Smooth muscle cell (in vitro differentiated cells): ENCODE measurements around the gene NFIB. TPM values are rescaled to one million over a fixed set of nuclear protein-coding genes. Genes with fewer than 3 reads are reported as not detected.

Source experiments
- DNase-seq: peaks from one replicate; lab custom pipeline; 2025; ENCODE audit not compliant: unreplicated experiment; lab: John Stamatoyannopoulos, UW
- H2AFZ ChIP-seq: fragments of 200-600 bp; sonication (generic); 2 replicates; pipeline ENCODE4 v1.6.0; 2016; ENCODE audit warnings: antibody characterized with exemption, low read depth, mild to moderate bottlenecking
- H3F3A ChIP-seq: fragments of 200-600 bp; sonication (generic); 2 replicates; pipeline ENCODE4 v1.6.0; 2017; ENCODE audit warnings: antibody characterized with exemption, low read depth
- H3K27ac ChIP-seq: fragments of 200-600 bp; sonication (generic); 2 replicates; pipeline ENCODE4 v1.5.1; 2016; ENCODE audit warnings: low read depth, mild to moderate bottlenecking
- H3K27me3 ChIP-seq: fragments of 200-600 bp; sonication (generic); 2 replicates; pipeline ENCODE4 v1.6.1; 2016; ENCODE audit warnings: low read depth, mild to moderate bottlenecking
- H3K36me3 ChIP-seq: fragments of 200-600 bp; sonication (generic); 2 replicates; pipeline ENCODE4 v1.5.1; 2016; ENCODE audit warnings: low read depth
- H3K4me1 ChIP-seq: fragments of 200-600 bp; sonication (generic); 2 replicates; pipeline ENCODE4 v1.5.1; 2016; ENCODE audit warnings: low read depth
- H3K4me2 ChIP-seq: fragments of 200-600 bp; sonication (generic); 2 replicates; pipeline ENCODE4 v1.6.0; 2016; ENCODE audit warnings: mild to moderate bottlenecking
- H3K4me3 ChIP-seq: fragments of 200-600 bp; sonication (generic); 2 replicates; pipeline ENCODE4 v1.5.1; 2016; ENCODE audit warnings: mild to moderate bottlenecking
- H3K79me2 ChIP-seq: fragments of 200-600 bp; sonication (generic); 2 replicates; pipeline ENCODE4 v1.6.0; 2016; ENCODE audit warnings: low read depth, mild to moderate bottlenecking
- H3K9ac ChIP-seq: fragments of 200-600 bp; sonication (generic); 2 replicates; pipeline ENCODE4 v1.6.0; 2016; ENCODE audit warnings: low read depth
- H3K9me3 ChIP-seq: fragments of 200-600 bp; sonication (generic); replicated peaks from 2 replicates; pipeline ENCODE4 v1.5.1; 2016; ENCODE audit warnings: low read depth
- H4K20me1 ChIP-seq: fragments of 200-600 bp; sonication (generic); 2 replicates; pipeline ENCODE4 v1.6.0; 2016; ENCODE audit warnings: low read depth
- WGBS: methylation state at CpG from one replicate; pipeline ENCODE4 v1.1.7; 2016; ENCODE audit warnings: low lambda C conversion rate; 5-methylcytosine and 5-hydroxymethylcytosine counted together
- polyA plus RNA-seq: library from polyadenylated mRNA; unstranded; fragments of >200 nt; fragmentation: Nextera tagmentation; extraction: Ambion mirVana; gene quantifications from 2 replicates; pipeline ENCODE4 v1.2.1, GENCODE V29; 2016
- total RNA-seq: library from RNA; depleted of rRNA; stranded (reverse); fragments of >200 nt; gene quantifications from 2 replicates; pipeline ENCODE4 v1.2.3, GENCODE V29; 2014
- TF ChIP-seq, protein P1 (sequence below): fragments of 200-600 bp; sonication (generic); IDR thresholded peaks from 2 replicates; pipeline ENCODE4 v1.5.1; 2017; ENCODE audit warnings: borderline replicate concordance, mild to moderate bottlenecking, antibody characterized with exemption; ENCODE audit not compliant: insufficient read depth, poor library complexity, severe bottlenecking

Gene NFIB
- total and polyA plus RNA-seq, 2 experiments from 2014 or later = 0.93 to 1.7 TPM

DNA sequence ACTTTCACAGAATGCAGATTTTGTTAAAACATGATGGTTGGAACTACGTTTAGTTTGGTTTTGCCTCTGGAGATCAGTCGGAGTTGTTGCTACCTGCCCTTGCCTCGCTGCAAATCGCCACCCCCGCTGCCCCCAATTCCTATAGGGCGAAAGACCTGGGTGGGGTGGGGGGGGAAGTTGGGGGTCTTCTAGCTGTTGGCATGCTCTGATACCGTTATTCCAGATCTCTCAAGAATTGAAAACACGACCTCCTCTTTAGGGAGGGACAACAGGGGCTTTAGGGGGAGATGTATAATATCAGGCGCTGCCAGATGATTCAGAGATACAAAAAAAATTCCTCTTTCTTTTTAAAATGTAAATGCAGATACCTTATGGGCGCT is 36.4 kb upstream of the NFIB start:
- DNase-seq = no peak
- Histone ChIP-seq H3K27me3 (peaks cover 82% of the 10 kb centered on the region), H3K36me3 (no peaks in the 10 kb centered on the region), H3K79me2 (no peaks in the 10 kb centered on the region), H3K9ac (no peak overlapping the region), H4K20me1 (no peaks in the 10 kb centered on the region), H2AFZ (no peak overlapping the region), H3K9me3 (no peaks in the 10 kb centered on the region), H3K4me3 (peak overlapping the region; percentile 42), H3K4me2 (peak overlapping the region; percentile 80), H3K27ac (no peak overlapping the region), H3F3A (no peaks in the 10 kb centered on the region), H3K4me1 (peaks cover 47% of the 10 kb centered on the region)
- WGBS = 15% methylated on average over 10 of the region's 10 CpGs
- TF ChIP-seq, protein P1, sequence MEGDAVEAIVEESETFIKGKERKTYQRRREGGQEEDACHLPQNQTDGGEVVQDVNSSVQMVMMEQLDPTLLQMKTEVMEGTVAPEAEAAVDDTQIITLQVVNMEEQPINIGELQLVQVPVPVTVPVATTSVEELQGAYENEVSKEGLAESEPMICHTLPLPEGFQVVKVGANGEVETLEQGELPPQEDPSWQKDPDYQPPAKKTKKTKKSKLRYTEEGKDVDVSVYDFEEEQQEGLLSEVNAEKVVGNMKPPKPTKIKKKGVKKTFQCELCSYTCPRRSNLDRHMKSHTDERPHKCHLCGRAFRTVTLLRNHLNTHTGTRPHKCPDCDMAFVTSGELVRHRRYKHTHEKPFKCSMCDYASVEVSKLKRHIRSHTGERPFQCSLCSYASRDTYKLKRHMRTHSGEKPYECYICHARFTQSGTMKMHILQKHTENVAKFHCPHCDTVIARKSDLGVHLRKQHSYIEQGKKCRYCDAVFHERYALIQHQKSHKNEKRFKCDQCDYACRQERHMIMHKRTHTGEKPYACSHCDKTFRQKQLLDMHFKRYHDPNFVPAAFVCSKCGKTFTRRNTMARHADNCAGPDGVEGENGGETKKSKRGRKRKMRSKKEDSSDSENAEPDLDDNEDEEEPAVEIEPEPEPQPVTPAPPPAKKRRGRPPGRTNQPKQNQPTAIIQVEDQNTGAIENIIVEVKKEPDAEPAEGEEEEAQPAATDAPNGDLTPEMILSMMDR = no peak

DNA sequence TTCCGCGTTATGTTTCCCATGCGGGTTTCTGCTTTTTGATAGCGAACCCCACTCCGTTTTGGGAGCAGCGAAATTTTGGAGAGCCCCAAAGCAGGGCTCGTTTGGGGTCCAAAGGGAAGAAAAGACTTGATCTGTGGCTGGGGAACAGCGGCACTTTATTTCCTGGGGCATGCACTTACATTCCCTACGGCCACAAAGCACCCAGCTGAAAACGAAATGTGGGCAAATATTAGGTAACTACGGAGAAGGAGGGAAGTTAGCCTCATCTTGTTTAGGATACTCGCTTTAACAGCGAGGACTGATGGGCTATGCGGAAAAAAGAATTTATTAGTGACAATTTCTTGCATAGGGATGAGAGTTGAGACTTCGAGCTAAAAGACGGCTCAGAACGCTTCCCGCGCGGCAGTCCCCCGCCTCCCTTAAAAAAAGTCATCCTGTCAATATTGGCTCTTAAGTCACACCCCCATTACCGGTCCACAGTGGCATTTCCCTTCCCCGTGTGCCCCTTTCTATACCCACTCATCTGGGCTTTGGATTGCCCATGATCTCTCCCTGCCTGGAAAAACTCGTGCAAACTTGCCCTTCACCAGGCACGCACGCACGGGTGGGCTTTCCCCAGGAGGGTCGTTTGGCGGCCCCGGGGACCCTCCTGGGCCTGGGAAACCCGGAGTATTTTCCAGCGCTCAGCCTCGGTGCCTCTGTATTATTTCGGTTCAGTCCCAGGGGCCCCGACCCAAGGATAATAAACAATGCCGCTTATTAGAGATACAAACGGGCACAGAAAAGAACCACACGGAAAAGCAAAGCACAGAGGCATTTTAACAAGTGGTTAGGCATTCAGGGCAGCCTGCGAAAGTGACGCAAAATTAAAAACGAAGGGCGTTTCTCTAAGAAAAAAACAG is 35.8 kb upstream of the NFIB start:
- DNase-seq = no peak
- H3K4me1 ChIP-seq = peaks cover 53% of the 10 kb centered on the region
- no peak overlapping the region for H3K9ac ChIP-seq

DNA sequence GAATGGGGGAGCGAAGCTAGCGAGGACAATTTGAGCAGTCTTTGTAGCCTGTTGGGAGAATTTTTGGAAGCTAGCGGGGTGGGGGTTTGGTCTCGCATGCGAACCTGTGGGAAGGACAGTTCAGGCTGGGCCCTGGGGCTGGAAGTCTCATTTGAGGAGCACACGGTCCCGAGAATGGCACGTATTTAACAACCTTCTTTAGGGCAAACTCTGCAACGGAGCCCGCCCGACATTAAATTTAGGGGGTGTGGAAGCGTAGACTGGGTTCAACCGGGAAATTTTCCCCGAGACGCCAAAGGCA is 35.2 kb upstream of the NFIB start:
- peaks cover 56% of the 10 kb centered on the region for H3K4me1 ChIP-seq
- no peak overlapping the region for H3K27ac ChIP-seq
- peak overlapping the region; percentile 23 for H2AFZ ChIP-seq
- no peaks in the 10 kb centered on the region for H3K36me3 ChIP-seq
- H3K4me2 ChIP-seq = peak overlapping the region; percentile 80
- H4K20me1 ChIP-seq = no peaks in the 10 kb centered on the region
- H3K4me3 ChIP-seq = peak overlapping the region; percentile 42
- no peak for DNase-seq
- H3K27me3 ChIP-seq = peaks cover 89% of the 10 kb centered on the region
- TF ChIP-seq, protein P1 = no peak
- H3K79me2 ChIP-seq = no peaks in the 10 kb centered on the region
- no peaks in the 10 kb centered on the region for H3F3A ChIP-seq
- H3K9me3 ChIP-seq = no peaks in the 10 kb centered on the region
- no peak overlapping the region for H3K9ac ChIP-seq
- 1% methylated on average over 15 of the region's 15 CpGs for WGBS

More for the DNA sequence above, 35.8 kb upstream of the NFIB start:
- Histone ChIP-seq H3F3A (no peaks in the 10 kb centered on the region), H3K4me2 (peak overlapping the region; percentile 80), H3K36me3 (no peaks in the 10 kb centered on the region), H3K4me3 (peak overlapping the region; percentile 42), H3K27me3 (peaks cover 89% of the 10 kb centered on the region), H4K20me1 (no peaks in the 10 kb centered on the region), H3K79me2 (no peaks in the 10 kb centered on the region), H3K27ac (no peak overlapping the region), H2AFZ (no peak overlapping the region), H3K9me3 (no peaks in the 10 kb centered on the region)
- TF ChIP-seq, protein P1 = no peak
- WGBS = 2% methylated on average over 42 of the region's 42 CpGs
